Suprapubic skin (tissue), 3 donors: ENCODE measurements around the gene FGF3.

Experiments
- CTCF ChIP-seq, 2 donors: fragments of 200-600 bp in 1 of 2; fragments of 450-650 bp in 1 of 2; sonication (generic) in 1 of 2; IDR thresholded peaks; one replicate each; pipeline ENCODE4 v1.5.1; 2016 to 2019; ENCODE audit warnings: antibody characterized with exemption in 2 of 2, mild to moderate bottlenecking in 1 of 2, moderate library complexity in 1 of 2
- POLR2A ChIP-seq, 2 donors: fragments of 450-650 bp; IDR thresholded peaks; one replicate each; pipeline ENCODE4 v1.6.1; 2017; ENCODE audit warnings: antibody characterized with exemption in 2 of 2, mild to moderate bottlenecking in 2 of 2, moderate library complexity in 2 of 2

GRCh38 chr11:69802590-69802989 lies 16.6 kb downstream of the FGF3 start:
- TF ChIP-seq POLR2A (IDR thresholded peaks at IDR 0.05) (no peak), CTCF (IDR thresholded peaks at IDR 0.05) (no peak)
